ENCODE measurements around the gene TMEM269. TPM values are rescaled to one million over a fixed set of nuclear protein-coding genes. Genes with fewer than 3 reads are reported as not detected.

TMEM269 gene
- total RNA-seq, 1 donor: under 0.01 TPM

DNA sequence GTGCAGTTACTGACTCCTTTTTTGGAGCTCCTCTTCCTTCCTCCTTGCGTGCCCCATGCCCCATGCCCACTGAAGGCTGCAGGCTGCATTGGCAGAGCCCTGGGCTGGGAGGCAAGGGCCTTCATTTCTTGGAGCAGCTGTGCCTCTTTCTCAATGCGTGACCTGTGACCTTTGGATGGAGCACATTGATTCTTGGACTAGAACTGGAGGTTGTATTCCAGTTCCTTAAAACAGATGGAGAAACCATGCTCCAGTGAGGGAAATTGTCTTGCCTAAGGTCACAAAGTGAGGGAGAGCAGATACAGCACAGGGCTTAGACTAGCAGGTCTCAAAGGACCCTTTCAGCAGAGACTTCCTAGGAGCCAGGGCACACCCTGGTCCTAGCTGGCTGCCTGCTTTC is 9.0 kb downstream of the TMEM269 start:
- Histone ChIP-seq H3K9me3 (ENCODE audit: low read depth, low read length) (no peaks in the 10 kb centered on the region), H3K27ac (ENCODE audit: low read depth, low read length) (no peak overlapping the region), H3K4me3 (ENCODE audit: insufficient read depth, low read length) (no peak overlapping the region), H2AFZ (ENCODE audit: low read length) (no peak overlapping the region), H3K36me3 (ENCODE audit: insufficient read depth, low read length) (no peaks in the 10 kb centered on the region), H3K4me1 (ENCODE audit: insufficient read depth, low read length) (no peaks in the 10 kb centered on the region), H3K79me2 (ENCODE audit: insufficient read depth, low read length) (no peaks in the 10 kb centered on the region), H3K4me2 (ENCODE audit: insufficient read depth, low read length) (no peak overlapping the region), H3K27me3 (ENCODE audit: insufficient read depth, low read length) (peaks cover 5% of the 10 kb centered on the region), H4K20me1 (ENCODE audit: insufficient read depth, low read length) (no peaks in the 10 kb centered on the region)
- no peak for DNase-seq (ENCODE audit: insufficient read length, low spot score, missing footprints)
- TF ChIP-seq, protein P1, sequence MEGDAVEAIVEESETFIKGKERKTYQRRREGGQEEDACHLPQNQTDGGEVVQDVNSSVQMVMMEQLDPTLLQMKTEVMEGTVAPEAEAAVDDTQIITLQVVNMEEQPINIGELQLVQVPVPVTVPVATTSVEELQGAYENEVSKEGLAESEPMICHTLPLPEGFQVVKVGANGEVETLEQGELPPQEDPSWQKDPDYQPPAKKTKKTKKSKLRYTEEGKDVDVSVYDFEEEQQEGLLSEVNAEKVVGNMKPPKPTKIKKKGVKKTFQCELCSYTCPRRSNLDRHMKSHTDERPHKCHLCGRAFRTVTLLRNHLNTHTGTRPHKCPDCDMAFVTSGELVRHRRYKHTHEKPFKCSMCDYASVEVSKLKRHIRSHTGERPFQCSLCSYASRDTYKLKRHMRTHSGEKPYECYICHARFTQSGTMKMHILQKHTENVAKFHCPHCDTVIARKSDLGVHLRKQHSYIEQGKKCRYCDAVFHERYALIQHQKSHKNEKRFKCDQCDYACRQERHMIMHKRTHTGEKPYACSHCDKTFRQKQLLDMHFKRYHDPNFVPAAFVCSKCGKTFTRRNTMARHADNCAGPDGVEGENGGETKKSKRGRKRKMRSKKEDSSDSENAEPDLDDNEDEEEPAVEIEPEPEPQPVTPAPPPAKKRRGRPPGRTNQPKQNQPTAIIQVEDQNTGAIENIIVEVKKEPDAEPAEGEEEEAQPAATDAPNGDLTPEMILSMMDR (IDR thresholded peaks at IDR 0.05; ENCODE audit: extremely low read depth, low read depth, low read length): no peak

GRCh38 chr1:42797414-42797813 is 12.6 kb downstream of the TMEM269 start:
- no peaks in the 10 kb centered on the region for H3K9me3 ChIP-seq (ENCODE audit: low read depth, low read length)
- peaks cover 5% of the 10 kb centered on the region for H3K27me3 ChIP-seq (ENCODE audit: insufficient read depth, low read length)
- no peaks in the 10 kb centered on the region for H4K20me1 ChIP-seq (ENCODE audit: insufficient read depth, low read length)
- H3K79me2 ChIP-seq (ENCODE audit: insufficient read depth, low read length): no peaks in the 10 kb centered on the region
- no peaks in the 10 kb centered on the region for H3K4me1 ChIP-seq (ENCODE audit: insufficient read depth, low read length)
- TF ChIP-seq, protein P1 (IDR thresholded peaks at IDR 0.05; ENCODE audit: extremely low read depth, low read depth, low read length): no peak
- no peaks in the 10 kb centered on the region for H3K36me3 ChIP-seq (ENCODE audit: insufficient read depth, low read length)
- H3K4me3 ChIP-seq (ENCODE audit: insufficient read depth, low read length): no peak overlapping the region
- no peak overlapping the region for H3K27ac ChIP-seq (ENCODE audit: low read depth, low read length)
- no peak for DNase-seq (ENCODE audit: insufficient read length, low spot score, missing footprints)
- no peak overlapping the region for H3K4me2 ChIP-seq (ENCODE audit: insufficient read depth, low read length)
- no peak overlapping the region for H2AFZ ChIP-seq (ENCODE audit: low read length)

DNA sequence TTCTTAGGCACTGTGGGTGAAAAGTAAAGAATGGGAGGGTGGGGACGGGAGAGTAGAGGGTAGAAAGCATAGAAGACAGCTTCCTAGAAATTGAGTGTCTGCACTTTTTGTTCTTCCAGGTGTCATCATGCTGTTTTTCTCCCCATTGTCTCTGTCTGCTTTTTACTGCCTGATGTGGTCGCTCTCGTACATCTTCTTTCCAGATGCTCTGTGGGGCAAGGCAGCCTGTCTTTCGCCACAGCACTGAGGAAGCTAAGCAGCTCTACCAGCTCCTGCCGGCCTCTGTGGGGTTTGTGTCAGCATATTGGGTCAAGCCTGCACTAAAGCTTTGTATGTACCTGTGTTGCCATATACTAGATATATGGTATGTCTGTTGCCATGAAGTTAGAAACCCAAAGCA is 13.2 kb downstream of the TMEM269 start:
- DNase-seq (ENCODE audit: insufficient read length, low spot score, missing footprints): no peak
- no peaks in the 10 kb centered on the region for H3K36me3 ChIP-seq (ENCODE audit: insufficient read depth, low read length)
- no peak overlapping the region for H3K4me2 ChIP-seq (ENCODE audit: insufficient read depth, low read length)
- no peak overlapping the region for H2AFZ ChIP-seq (ENCODE audit: low read length)
- H3K79me2 ChIP-seq (ENCODE audit: insufficient read depth, low read length): no peaks in the 10 kb centered on the region
- H4K20me1 ChIP-seq (ENCODE audit: insufficient read depth, low read length): no peaks in the 10 kb centered on the region
- no peaks in the 10 kb centered on the region for H3K4me1 ChIP-seq (ENCODE audit: insufficient read depth, low read length)
- TF ChIP-seq, protein P1 (IDR thresholded peaks at IDR 0.05; ENCODE audit: extremely low read depth, low read depth, low read length): no peak
- H3K27ac ChIP-seq (ENCODE audit: low read depth, low read length): no peak overlapping the region
- no peak overlapping the region for H3K4me3 ChIP-seq (ENCODE audit: insufficient read depth, low read length)
- no peaks in the 10 kb centered on the region for H3K9me3 ChIP-seq (ENCODE audit: low read depth, low read length)
- H3K27me3 ChIP-seq (ENCODE audit: insufficient read depth, low read length): peaks cover 5% of the 10 kb centered on the region

GRCh38 chr1:42801832-42802473 is 17.2 kb downstream of the TMEM269 start:
- DNase-seq (ENCODE audit: insufficient read length, low spot score, missing footprints): no peak

More at GRCh38 chr1:42801832-42802473, 17.2 kb downstream of the TMEM269 start:
- H3K9me3 ChIP-seq (ENCODE audit: low read depth, low read length): no peaks in the 10 kb centered on the region
- H3K79me2 ChIP-seq (ENCODE audit: insufficient read depth, low read length): no peaks in the 10 kb centered on the region
- H3K27me3 ChIP-seq (ENCODE audit: insufficient read depth, low read length): peaks cover 2% of the 10 kb centered on the region
- TF ChIP-seq, protein P1 (IDR thresholded peaks at IDR 0.05; ENCODE audit: extremely low read depth, low read depth, low read length): no peak
- H3K4me3 ChIP-seq (ENCODE audit: insufficient read depth, low read length): no peak overlapping the region
- no peaks in the 10 kb centered on the region for H3K4me1 ChIP-seq (ENCODE audit: insufficient read depth, low read length)
- H3K36me3 ChIP-seq (ENCODE audit: insufficient read depth, low read length): no peaks in the 10 kb centered on the region
- no peak overlapping the region for H3K4me2 ChIP-seq (ENCODE audit: insufficient read depth, low read length)
- no peaks in the 10 kb centered on the region for H4K20me1 ChIP-seq (ENCODE audit: insufficient read depth, low read length)
- H3K27ac ChIP-seq (ENCODE audit: low read depth, low read length): no peak overlapping the region
- no peak overlapping the region for H2AFZ ChIP-seq (ENCODE audit: low read length)
